Measurements from ENCODE around the gene EQTN. TPM values are rescaled to one million over a fixed set of nuclear protein-coding genes. Genes with fewer than 3 reads are reported as not detected.

The EQTN gene
- total and polyA plus RNA-seq, 2 donors (not counting 1 experiment from before 2014, with no cell fraction given), result 0.58 TPM; not detected in 1

GRCh38 chr9:27261517-27262211 is 35.3 kb downstream of the EQTN start:
- H3K4me3 ChIP-seq (ENCODE audit: control extremely low read depth in 1 of 5, extremely low read depth in 1 of 5, insufficient read depth in 1 of 5, low read depth in 2 of 5, low read length in 4 of 5), result no peak overlapping the region
- no peaks in the 10 kb centered on the region for H3K4me1 ChIP-seq (ENCODE audit: control insufficient read depth in 2 of 2, insufficient read depth in 2 of 2, low read length in 2 of 2)
- H3K4me2 ChIP-seq (replicated peaks; ENCODE audit: low read depth, low read length, poor library complexity, severe bottlenecking), result no peak overlapping the region
- ChIA-PET POLR2A (no interaction called here), CTCF (no interaction called here)
- Mint-ChIP-seq H3K27ac (no peak overlapping the region), H3K4me1 (no peaks in the 10 kb centered on the region), H3K9me3 (ENCODE audit: insufficient read depth) (no peaks in the 10 kb centered on the region), H3K27me3 (no peaks in the 10 kb centered on the region), H3K4me3 (no peak overlapping the region)
- peaks cover 0 to 2% (median 0%) of the 10 kb centered on the region in 4 experiments for H3K27me3 ChIP-seq (replicated peaks in 1 of 4; ENCODE audit: control extremely low read depth in 1 of 4, control insufficient read depth in 3 of 4, insufficient read depth in 4 of 4, low read length in 3 of 4)
- H3K9ac ChIP-seq (ENCODE audit: low read length), result no peak overlapping the region
- no peak overlapping the region for H3K27ac ChIP-seq (ENCODE audit: low read length in 2 of 2)
- H3K79me2 ChIP-seq (ENCODE audit: control insufficient read depth, insufficient read depth, low read length), result no peaks in the 10 kb centered on the region
- 33% methylated on average over 1 of the region's 4 CpGs for WGBS (ENCODE audit: insufficient coverage)
- intact Hi-C loops (cut with micrococcal nuclease), result no loop called here
- H4K20me1 ChIP-seq (ENCODE audit: control insufficient read depth, insufficient read depth, low read length, poor library complexity, severe bottlenecking), result no peaks in the 10 kb centered on the region
- H3K9me3 ChIP-seq (ENCODE audit: control extremely low read depth in 1 of 3, control insufficient read depth in 2 of 3, insufficient read depth in 1 of 3, low read length in 2 of 3), result no peaks in the 10 kb centered on the region
- ATAC-seq (ENCODE audit: low read depth) (no peak), DNase-seq (no peak)
- H2AFZ ChIP-seq (ENCODE audit: insufficient read depth, low read depth, low read length, poor library complexity, severe bottlenecking), result no peak overlapping the region
- TF ChIP-seq CTCF (IDR thresholded peaks at IDR 0.05), result no peak
- no peak for TF ChIP-seq EZH2 (IDR thresholded peaks at IDR 0.05; ENCODE audit: borderline replicate concordance, insufficient read depth, low read depth, low read length, poor library complexity, severe bottlenecking)
- H3K36me3 ChIP-seq (replicated peaks in 1 of 2; ENCODE audit: control extremely low read depth in 1 of 2, control insufficient read depth in 1 of 2, extremely low read depth in 1 of 2, insufficient read depth in 2 of 2, low read length in 1 of 2), result no peaks in the 10 kb centered on the region

- ATAC-seq (ENCODE audit: low read depth), result no peak
- H3K9ac ChIP-seq (ENCODE audit: low read length), result no peak overlapping the region
- no peak overlapping the region for H2AFZ ChIP-seq (ENCODE audit: insufficient read depth, low read depth, low read length, poor library complexity, severe bottlenecking)
- Mint-ChIP-seq H3K4me1 (no peaks in the 10 kb centered on the region), H3K27ac (no peak overlapping the region), H3K4me3 (no peak overlapping the region), H3K9me3 (ENCODE audit: insufficient read depth) (no peaks in the 10 kb centered on the region), H3K27me3 (no peaks in the 10 kb centered on the region)
- H3K4me1 ChIP-seq (ENCODE audit: control insufficient read depth in 2 of 2, insufficient read depth in 2 of 2, low read length in 2 of 2), result no peaks in the 10 kb centered on the region
- H3K27me3 ChIP-seq (replicated peaks in 1 of 4; ENCODE audit: control extremely low read depth in 1 of 4, control insufficient read depth in 3 of 4, insufficient read depth in 4 of 4, low read length in 3 of 4), result peaks cover 0 to 2% (median 0%) of the 10 kb centered on the region in 4 experiments
- H4K20me1 ChIP-seq (ENCODE audit: control insufficient read depth, insufficient read depth, low read length, poor library complexity, severe bottlenecking), result no peaks in the 10 kb centered on the region
- ChIA-PET CTCF (no interaction called here), POLR2A (no interaction called here)
- intact Hi-C loops (cut with micrococcal nuclease), result no loop called here
- no peaks in the 10 kb centered on the region for H3K79me2 ChIP-seq (ENCODE audit: control insufficient read depth, insufficient read depth, low read length)
- DNase-seq, result no peak
- H3K36me3 ChIP-seq (replicated peaks in 1 of 2; ENCODE audit: control extremely low read depth in 1 of 2, control insufficient read depth in 1 of 2, extremely low read depth in 1 of 2, insufficient read depth in 2 of 2, low read length in 1 of 2), result no peaks in the 10 kb centered on the region
- no peak overlapping the region for H3K27ac ChIP-seq (ENCODE audit: low read length in 2 of 2)
- no peak overlapping the region for H3K4me2 ChIP-seq (replicated peaks; ENCODE audit: low read depth, low read length, poor library complexity, severe bottlenecking)
- no peak for TF ChIP-seq CTCF (IDR thresholded peaks at IDR 0.05)
- TF ChIP-seq EZH2 (IDR thresholded peaks at IDR 0.05; ENCODE audit: borderline replicate concordance, insufficient read depth, low read depth, low read length, poor library complexity, severe bottlenecking), result no peak
- WGBS (ENCODE audit: insufficient coverage), result 88% methylated on average over 7 of the region's 8 CpGs
- no peaks in the 10 kb centered on the region for H3K9me3 ChIP-seq (ENCODE audit: control extremely low read depth in 1 of 3, control insufficient read depth in 2 of 3, insufficient read depth in 1 of 3, low read length in 2 of 3)
- no peak overlapping the region for H3K4me3 ChIP-seq (ENCODE audit: control extremely low read depth in 1 of 5, extremely low read depth in 1 of 5, insufficient read depth in 1 of 5, low read depth in 2 of 5, low read length in 4 of 5)
Measured at GRCh38 chr9:27260789-27261516, 36.0 kb downstream of the EQTN start.
